Activated T-helper 1 cell treated with anti-CD3 and anti-CD28 coated beads, Interleukin-12 subunit alpha, Interleukin-12 subunit beta, Interleukin-2, Interleukin-4 antibody, amounts not matched to agents 30 ng/mL and 10 ng/mL and 1 ng/mL, durations not matched to agents 14 hours and 24 hours and 36 hours (primary cell): ENCODE measurements around the gene PROX2. TPM values are rescaled to one million over a fixed set of nuclear protein-coding genes. Genes with fewer than 3 reads are reported as not detected.

Source experiments
- DNase-seq: peaks from one replicate; pipeline ENCODE4 v3.0.0; 2021; ENCODE audit warnings: low spot score
- H3K27ac Mint-ChIP-seq: one replicate; pipeline ENCODE4 v1.8.0; 2021; ENCODE audit warnings: mild to moderate bottlenecking, mixed read lengths
- H3K27me3 Mint-ChIP-seq: one replicate; pipeline ENCODE4 v1.8.0; 2022; ENCODE audit warnings: mild to moderate bottlenecking, moderate library complexity, mixed read lengths; ENCODE audit not compliant: insufficient read depth
- H3K36me3 Mint-ChIP-seq: one replicate; pipeline ENCODE4 v1.8.0; 2021; ENCODE audit warnings: low read depth, mixed read lengths
- H3K4me1 Mint-ChIP-seq: one replicate; pipeline ENCODE4 v1.8.0; 2021; ENCODE audit warnings: low read depth, mixed read lengths
- H3K4me3 Mint-ChIP-seq: one replicate; pipeline ENCODE4 v1.8.0; 2021; ENCODE audit warnings: mild to moderate bottlenecking, moderate library complexity, mixed read lengths
- H3K9me3 Mint-ChIP-seq: one replicate; pipeline ENCODE4 v1.8.0; 2021; ENCODE audit warnings: mixed read lengths
- intact Hi-C: fragments of 100-400 bp; cut with micrococcal nuclease; formaldehyde crosslinking; loops from one replicate; pipeline ENCODE4 v1.15.1; 2024
- total RNA-seq: library from RNA; stranded (reverse); gene quantifications from 2 replicates; pipeline ENCODE4 v1.2.3, GENCODE V29; 2022

Gene PROX2
- total RNA-seq, 1 donor from 2014 or later: not detected

GRCh38 chr14:74904635-74905503, 28.9 kb upstream of the PROX2 start:
- no peak for DNase-seq
- H3K27ac Mint-ChIP-seq: peak overlapping the region; percentile 59

GRCh38 chr14:74902941-74903705, 27.2 kb upstream of the PROX2 start:
- Mint-ChIP-seq H3K4me3 (no peak overlapping the region), H3K36me3 (peaks cover 41% of the 10 kb centered on the region), H3K4me1 (peaks cover 5% of the 10 kb centered on the region), H3K27me3 (no peaks in the 10 kb centered on the region), H3K27ac (no peak overlapping the region), H3K9me3 (no peaks in the 10 kb centered on the region)
- intact Hi-C loops: no loop called here
- no peak for DNase-seq

More at GRCh38 chr14:74904635-74905503, 28.9 kb upstream of the PROX2 start:
- no peaks in the 10 kb centered on the region for H3K9me3 Mint-ChIP-seq
- H3K4me1 Mint-ChIP-seq: peaks cover 5% of the 10 kb centered on the region
- intact Hi-C loops: loop anchor here (1.0 kb wide), 3 partner anchors 23 to 296 kb away; no protein-coding TSS in a partner anchor
- H3K36me3 Mint-ChIP-seq: peaks cover 23% of the 10 kb centered on the region
- H3K27me3 Mint-ChIP-seq: no peaks in the 10 kb centered on the region
- no peak overlapping the region for H3K4me3 Mint-ChIP-seq

GRCh38 chr14:74898694-74899093, 22.7 kb upstream of the PROX2 start:
- H3K27ac Mint-ChIP-seq: no peak overlapping the region

GRCh38 chr14:74898083-74898482, 22.1 kb upstream of the PROX2 start:
- DNase-seq: no peak
- Mint-ChIP-seq H3K4me3 (no peak overlapping the region), H3K27ac (no peak overlapping the region), H3K9me3 (no peaks in the 10 kb centered on the region), H3K36me3 (peaks cover 60% of the 10 kb centered on the region), H3K4me1 (no peaks in the 10 kb centered on the region), H3K27me3 (no peaks in the 10 kb centered on the region)
- intact Hi-C loops: no loop called here

More at GRCh38 chr14:74898694-74899093, 22.7 kb upstream of the PROX2 start:
- DNase-seq: no peak
- Mint-ChIP-seq H3K27me3 (no peaks in the 10 kb centered on the region), H3K4me1 (no peaks in the 10 kb centered on the region), H3K36me3 (peaks cover 56% of the 10 kb centered on the region), H3K9me3 (no peaks in the 10 kb centered on the region), H3K4me3 (no peak overlapping the region)
- intact Hi-C loops: no loop called here

- no peak for DNase-seq
- Mint-ChIP-seq H3K4me1 (no peaks in the 10 kb centered on the region), H3K27ac (no peak overlapping the region), H3K4me3 (no peak overlapping the region), H3K27me3 (no peaks in the 10 kb centered on the region), H3K9me3 (no peaks in the 10 kb centered on the region), H3K36me3 (peaks cover 57% of the 10 kb centered on the region)
- intact Hi-C loops: no loop called here
Measured at GRCh38 chr14:74897642-74898041, 21.7 kb upstream of the PROX2 start.

GRCh38 chr14:74896400-74896799, 20.5 kb upstream of the PROX2 start:
- H3K4me1 Mint-ChIP-seq: no peaks in the 10 kb centered on the region
- DNase-seq: no peak
- intact Hi-C loops: no loop called here
- H3K36me3 Mint-ChIP-seq: peaks cover 55% of the 10 kb centered on the region
- H3K4me3 Mint-ChIP-seq: no peak overlapping the region
- H3K27me3 Mint-ChIP-seq: no peaks in the 10 kb centered on the region
- no peak overlapping the region for H3K27ac Mint-ChIP-seq
- no peaks in the 10 kb centered on the region for H3K9me3 Mint-ChIP-seq

- intact Hi-C loops: no loop called here
- Mint-ChIP-seq H3K4me1 (no peaks in the 10 kb centered on the region), H3K36me3 (peaks cover 54% of the 10 kb centered on the region), H3K4me3 (no peak overlapping the region), H3K27me3 (no peaks in the 10 kb centered on the region), H3K27ac (no peak overlapping the region), H3K9me3 (no peaks in the 10 kb centered on the region)
- no peak for DNase-seq
Measured at GRCh38 chr14:74893614-74894091, 17.7 kb upstream of the PROX2 start.

- intact Hi-C loops: no loop called here
- no peaks in the 10 kb centered on the region for H3K27me3 Mint-ChIP-seq
- peaks cover 4% of the 10 kb centered on the region for H3K4me1 Mint-ChIP-seq
- no peak overlapping the region for H3K27ac Mint-ChIP-seq
- H3K9me3 Mint-ChIP-seq: no peaks in the 10 kb centered on the region
- H3K36me3 Mint-ChIP-seq: peaks cover 47% of the 10 kb centered on the region
- no peak for DNase-seq
- no peak overlapping the region for H3K4me3 Mint-ChIP-seq
Measured at GRCh38 chr14:74892745-74893144, 16.8 kb upstream of the PROX2 start.

- no peak for DNase-seq
- Mint-ChIP-seq H3K9me3 (no peaks in the 10 kb centered on the region), H3K36me3 (peaks cover 46% of the 10 kb centered on the region), H3K27ac (no peak overlapping the region), H3K4me1 (peaks cover 6% of the 10 kb centered on the region), H3K27me3 (no peaks in the 10 kb centered on the region), H3K4me3 (no peak overlapping the region)
- intact Hi-C loops: no loop called here
Measured at GRCh38 chr14:74891870-74892269, 15.9 kb upstream of the PROX2 start.

- H3K4me1 Mint-ChIP-seq: peaks cover 19% of the 10 kb centered on the region
- H3K4me3 Mint-ChIP-seq: no peak overlapping the region
- DNase-seq: no peak
- no peaks in the 10 kb centered on the region for H3K9me3 Mint-ChIP-seq
- H3K27me3 Mint-ChIP-seq: no peaks in the 10 kb centered on the region
- intact Hi-C loops: no loop called here
- no peak overlapping the region for H3K27ac Mint-ChIP-seq
- H3K36me3 Mint-ChIP-seq: peaks cover 48% of the 10 kb centered on the region
Measured at GRCh38 chr14:74890262-74890661, 14.3 kb upstream of the PROX2 start.

GRCh38 chr14:74888164-74889158, 12.5 kb upstream of the PROX2 start:
- Mint-ChIP-seq H3K4me1 (peaks cover 37% of the 10 kb centered on the region), H3K4me3 (no peak overlapping the region), H3K36me3 (peaks cover 51% of the 10 kb centered on the region), H3K27ac (no peak overlapping the region), H3K27me3 (no peaks in the 10 kb centered on the region), H3K9me3 (no peaks in the 10 kb centered on the region)
- intact Hi-C loops: loop anchor here (10.0 kb wide), 1 partner anchor 176 kb away; the partner anchor contains the start of genes ACYP1 and ZC2HC1C
- no peak for DNase-seq

- no peaks in the 10 kb centered on the region for H3K27me3 Mint-ChIP-seq
- H3K36me3 Mint-ChIP-seq: peaks cover 48% of the 10 kb centered on the region
- no peaks in the 10 kb centered on the region for H3K9me3 Mint-ChIP-seq
- H3K4me1 Mint-ChIP-seq: peaks cover 54% of the 10 kb centered on the region
- H3K27ac Mint-ChIP-seq: no peak overlapping the region
- no peak for DNase-seq
- no peak overlapping the region for H3K4me3 Mint-ChIP-seq
- intact Hi-C loops: loop anchor here (10.0 kb wide), 1 partner anchor 179 kb away; the partner anchor contains the start of genes ACYP1 and ZC2HC1C
Measured at GRCh38 chr14:74886001-74886400, 10.1 kb upstream of the PROX2 start.
